Measurements from ENCODE around the gene RPGRIP1.
"Not testable (repeated sequence)": the region's sequence is repeated elsewhere in the genome, so short reads cannot be mapped to it uniquely, and the experiment has no call there.

The RPGRIP1 gene

DNA sequence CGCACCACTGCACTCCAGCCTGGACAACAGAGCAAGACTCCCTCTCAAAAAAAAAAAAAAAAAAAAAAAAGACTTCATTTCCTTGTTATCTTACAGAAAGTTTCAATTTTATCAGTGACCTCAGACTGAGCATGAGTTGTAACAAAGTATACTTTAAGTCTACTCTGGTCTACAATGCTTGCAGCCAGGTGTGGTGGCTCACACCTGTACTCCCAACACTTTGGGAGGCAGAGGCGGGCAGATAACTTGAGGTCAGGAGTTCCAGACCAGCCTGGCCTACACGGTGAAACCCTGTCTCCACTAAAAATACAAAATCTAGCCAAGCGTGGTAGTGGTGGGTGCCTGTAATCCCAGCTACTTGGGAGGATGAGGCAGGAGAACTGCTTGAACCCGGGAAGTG lies 28.7 kb upstream of the RPGRIP1 start:
- no peak for TF ChIP-seq CTCF (conservative IDR thresholded peaks at IDR 0.05; ENCODE audit: low read depth)
- ChIA-PET POLR2A (ENCODE audit: low non-redundant PET) (no interaction called here), CTCF (no interaction called here)
- DNase-seq (ENCODE audit: low spot score): no peak
- no peak overlapping the region for H3K27ac ChIP-seq

- no peak overlapping the region for H3K27ac ChIP-seq
- ChIA-PET CTCF (no interaction called here), POLR2A (ENCODE audit: low non-redundant PET) (no interaction called here)
- no peak for DNase-seq (ENCODE audit: low spot score)
- no peak for TF ChIP-seq CTCF (conservative IDR thresholded peaks at IDR 0.05; ENCODE audit: low read depth)
These were observed 27.7 kb upstream of the RPGRIP1 start for GRCh38 chr14:21252149-21252548.

- peak overlapping the region; percentile 30 for H3K27ac ChIP-seq
- no peak for TF ChIP-seq CTCF (conservative IDR thresholded peaks at IDR 0.05; ENCODE audit: low read depth)
- DNase-seq (ENCODE audit: low spot score): no peak
- ChIA-PET CTCF (interaction anchor here (0.6 to 0.8 kb wide), 3 partner anchors 106 to 1708 kb away, joined by 3 to 5 read pairs (median 4); no protein-coding TSS in a partner anchor), POLR2A (ENCODE audit: low non-redundant PET) (no interaction called here)
These were observed 24.3 kb upstream of the RPGRIP1 start for GRCh38 chr14:21255385-21256101.

DNA sequence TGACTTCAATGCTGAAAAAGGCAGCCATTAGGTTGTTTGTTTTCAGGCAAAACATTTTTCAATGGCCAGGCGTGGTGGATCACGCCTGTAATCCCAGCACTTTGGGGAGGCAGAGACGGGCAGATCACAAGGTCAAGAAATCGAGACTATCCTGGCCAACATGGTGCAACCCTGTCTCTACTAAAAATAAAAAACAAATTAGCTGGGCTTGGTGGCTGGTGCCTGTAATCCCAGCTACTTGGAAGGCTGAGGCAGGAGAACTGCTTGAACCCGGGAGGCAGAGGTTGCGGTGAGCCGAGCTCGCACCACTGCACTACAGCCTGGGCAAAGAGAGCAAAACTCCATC lies 23.8 kb upstream of the RPGRIP1 start:
- CTCF ChIA-PET: interaction anchor here (0.6 kb wide), 1 partner anchor 106 kb away, joined by 3 read pairs; no protein-coding TSS in a partner anchor
- peak overlapping the region; percentile 30 for H3K27ac ChIP-seq
- POLR2A ChIA-PET (ENCODE audit: low non-redundant PET); DNase-seq (ENCODE audit: low spot score): not testable (repeated sequence)

GRCh38 chr14:21256539-21257393 lies 23.1 kb upstream of the RPGRIP1 start:
- TF ChIP-seq CTCF (conservative IDR thresholded peaks at IDR 0.05; ENCODE audit: low read depth): no peak
- CTCF ChIA-PET: interaction anchor here (0.6 kb wide), 2 partner anchors 12 to 107 kb away, joined by 3 to 4 read pairs; no protein-coding TSS in a partner anchor
- peak overlapping the region; percentile 30 for H3K27ac ChIP-seq
- no peak for DNase-seq (ENCODE audit: low spot score)
- POLR2A ChIA-PET (ENCODE audit: low non-redundant PET): no interaction called here

GRCh38 chr14:21257394-21257909 lies 22.4 kb upstream of the RPGRIP1 start:
- POLR2A ChIA-PET (ENCODE audit: low non-redundant PET): no interaction called here
- no peak for DNase-seq (ENCODE audit: low spot score)
- CTCF ChIA-PET: interaction anchor here (0.6 kb wide), 1 partner anchor 13 kb away, joined by 4 read pairs; no protein-coding TSS in a partner anchor
- H3K27ac ChIP-seq: no peak overlapping the region
- no peak for TF ChIP-seq CTCF (conservative IDR thresholded peaks at IDR 0.05; ENCODE audit: low read depth)

Data from RWPE1 (cell line).